ENCODE results near the gene NEU3.

- TF ChIP-seq CTCF (IDR thresholded peaks at IDR 0.05 in 4 of 5, conservative IDR thresholded peaks at IDR 0.05 in 1 of 5) (no peak), POLR2A (IDR thresholded peaks at IDR 0.05) (no peak)
Measured at GRCh38 chr11:75056814-75057213, 68.1 kb downstream of the NEU3 start.
